GM10248 (cell line): Measurements from ENCODE around the gene PBX3.
"Not testable (repeated sequence)": the region's sequence is repeated elsewhere in the genome, so short reads cannot be mapped to it uniquely, and the experiment has no call there.

ENCODE experiments used
- CTCF ChIA-PET: fragments of 300-600 bp; sonication (Branson Sonifier 250); formaldehyde crosslinking; extraction: SDS; loops from one replicate; lab custom pipeline; 2021; ENCODE audit warnings: antibody characterized with exemption; lab: Yijun Ruan, JAX
- POLR2A ChIA-PET: fragments of 350-650 bp; sonication (Branson Sonifier 250); formaldehyde crosslinking; extraction: SDS; loops from one replicate; lab custom pipeline; 2020; ENCODE audit warnings: antibody characterized with exemption; lab: Yijun Ruan, JAX
- DNase-seq: peaks from one replicate; pipeline ENCODE4 v3.0.0; 2012; ENCODE audit errors: extremely low spot score
- TF ChIP-seq, protein P1 (sequence below): IDR thresholded peaks from 2 replicates; pipeline ENCODE4 v1.5.1; 2012; ENCODE audit warnings: mild to moderate bottlenecking, low read depth; ENCODE audit errors: extremely low read depth, missing control alignments, control extremely low read depth

Gene PBX3

DNA sequence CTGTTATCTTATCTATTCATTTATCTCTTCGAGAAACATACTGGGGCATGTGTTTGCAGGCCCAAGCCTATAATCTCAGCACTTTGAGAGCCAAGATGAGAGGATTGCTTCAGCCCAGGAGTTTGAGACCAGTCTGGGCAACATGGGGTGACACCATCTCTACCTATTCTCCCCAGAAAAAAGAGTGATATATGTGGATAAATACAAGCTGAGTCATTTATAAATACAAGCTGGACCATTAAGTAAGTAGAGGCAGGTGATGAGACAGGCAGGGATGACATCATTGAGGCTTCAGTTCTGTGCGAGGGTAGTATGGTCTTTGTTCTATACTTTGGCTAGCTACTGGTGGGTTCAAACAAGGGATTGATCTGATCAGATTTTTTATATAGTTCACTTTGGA is 25.6 kb downstream of the PBX3 start:
- DNase-seq: no peak
- POLR2A ChIA-PET: no interaction called here
- TF ChIP-seq, protein P1, sequence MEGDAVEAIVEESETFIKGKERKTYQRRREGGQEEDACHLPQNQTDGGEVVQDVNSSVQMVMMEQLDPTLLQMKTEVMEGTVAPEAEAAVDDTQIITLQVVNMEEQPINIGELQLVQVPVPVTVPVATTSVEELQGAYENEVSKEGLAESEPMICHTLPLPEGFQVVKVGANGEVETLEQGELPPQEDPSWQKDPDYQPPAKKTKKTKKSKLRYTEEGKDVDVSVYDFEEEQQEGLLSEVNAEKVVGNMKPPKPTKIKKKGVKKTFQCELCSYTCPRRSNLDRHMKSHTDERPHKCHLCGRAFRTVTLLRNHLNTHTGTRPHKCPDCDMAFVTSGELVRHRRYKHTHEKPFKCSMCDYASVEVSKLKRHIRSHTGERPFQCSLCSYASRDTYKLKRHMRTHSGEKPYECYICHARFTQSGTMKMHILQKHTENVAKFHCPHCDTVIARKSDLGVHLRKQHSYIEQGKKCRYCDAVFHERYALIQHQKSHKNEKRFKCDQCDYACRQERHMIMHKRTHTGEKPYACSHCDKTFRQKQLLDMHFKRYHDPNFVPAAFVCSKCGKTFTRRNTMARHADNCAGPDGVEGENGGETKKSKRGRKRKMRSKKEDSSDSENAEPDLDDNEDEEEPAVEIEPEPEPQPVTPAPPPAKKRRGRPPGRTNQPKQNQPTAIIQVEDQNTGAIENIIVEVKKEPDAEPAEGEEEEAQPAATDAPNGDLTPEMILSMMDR: no peak
- CTCF ChIA-PET: interaction anchor here (0.7 to 1.1 kb wide), 2 partner anchors 13 to 22 kb away, joined by 3 read pairs; no protein-coding TSS in a partner anchor

DNA sequence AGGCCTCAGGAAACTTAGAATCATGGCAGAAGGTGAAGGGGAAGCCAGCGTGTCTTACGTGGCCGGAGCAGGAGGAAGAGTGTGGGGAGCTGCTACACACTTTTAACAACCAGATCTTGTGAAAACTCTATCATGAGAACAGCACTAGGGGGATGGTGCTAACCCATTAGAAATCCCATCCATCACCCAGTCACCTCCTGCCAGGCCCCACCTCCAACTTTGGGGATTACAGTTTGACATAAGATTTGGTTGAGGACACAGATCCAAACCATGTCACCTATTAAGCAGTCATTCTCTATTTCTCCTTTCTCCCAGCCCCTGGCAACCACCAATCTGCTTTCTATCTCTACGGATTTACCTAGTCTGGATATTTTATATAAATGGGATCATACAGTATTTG is 26.9 kb downstream of the PBX3 start:
- CTCF ChIA-PET: no interaction called here
- no peak for DNase-seq
- TF ChIP-seq, protein P1: no peak
- POLR2A ChIA-PET: no interaction called here

GRCh38 chr9:125776789-125777188 is 29.6 kb downstream of the PBX3 start:
- DNase-seq, CTCF ChIA-PET, POLR2A ChIA-PET: not testable (repeated sequence)

GRCh38 chr9:125778538-125779219 is 31.5 kb downstream of the PBX3 start:
- DNase-seq, POLR2A ChIA-PET, CTCF ChIA-PET: not testable (repeated sequence)

- POLR2A ChIA-PET, DNase-seq, CTCF ChIA-PET: not testable (repeated sequence)
Measured at GRCh38 chr9:125779220-125779565, 32.0 kb downstream of the PBX3 start.

DNA sequence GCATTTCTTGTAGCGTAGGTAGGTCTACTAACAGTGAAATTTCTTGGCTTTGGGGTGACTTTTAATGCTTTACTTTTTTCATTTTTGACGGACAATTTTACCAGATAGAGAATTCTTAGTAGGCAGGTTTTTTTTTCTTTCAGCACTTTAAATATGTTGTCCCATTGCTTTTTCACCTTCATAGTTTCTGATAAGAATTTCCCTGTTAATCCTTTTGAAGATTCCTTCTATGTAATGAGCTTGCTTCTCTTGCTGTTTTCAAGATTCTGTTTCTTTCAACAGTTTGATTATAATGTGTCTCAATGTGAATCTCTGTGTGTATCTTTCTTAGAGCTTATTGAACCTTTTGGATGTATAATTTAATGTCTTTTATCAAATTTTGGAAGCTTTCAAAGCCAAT is 35.5 kb downstream of the PBX3 start:
- TF ChIP-seq, protein P1: no peak
- ChIA-PET CTCF (interaction anchor here (0.9 to 1.1 kb wide), 2 partner anchors 13 to 46 kb away, joined by 3 read pairs; no protein-coding TSS in a partner anchor), POLR2A (no interaction called here)
- DNase-seq: no peak

DNA sequence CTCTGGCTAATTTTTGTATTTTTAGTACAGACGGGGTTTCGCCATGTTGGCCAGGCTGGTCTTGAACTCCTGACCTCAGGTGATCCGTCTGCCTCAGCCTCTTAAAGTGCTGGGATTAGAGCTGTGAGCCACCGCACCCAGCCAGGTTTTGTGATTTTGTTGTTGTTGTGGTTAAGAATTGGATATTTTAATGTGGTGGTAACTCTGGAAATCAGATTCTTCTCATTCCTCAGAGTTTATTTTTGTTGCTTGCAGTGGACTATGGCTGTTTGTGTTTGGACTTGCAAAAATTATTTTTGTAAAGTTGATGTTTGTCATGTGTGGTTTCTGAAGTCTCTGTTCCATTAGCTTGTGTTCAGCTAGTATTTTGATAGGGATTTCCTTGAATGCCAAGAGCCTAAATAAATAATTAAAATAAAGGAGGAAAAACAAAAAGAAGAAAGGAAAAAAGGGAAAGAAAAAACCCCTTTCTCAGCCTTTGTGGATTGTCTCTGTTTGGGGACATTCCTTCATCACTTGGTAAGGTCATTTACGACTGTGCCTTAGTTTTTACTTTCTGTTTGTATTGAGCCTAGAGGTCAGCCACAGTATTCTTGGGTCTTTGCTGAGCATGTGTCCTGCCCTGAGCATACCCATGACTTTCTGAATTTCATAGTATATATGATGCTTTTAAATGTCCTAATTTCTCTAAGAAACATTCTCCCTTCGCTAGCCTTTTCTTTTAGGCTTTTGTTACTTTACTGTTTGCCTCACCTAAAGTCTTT is 37.3 kb downstream of the PBX3 start:
- TF ChIP-seq, protein P1: no peak
- ChIA-PET POLR2A (no interaction called here), CTCF (interaction anchor here (1.6 to 2.0 kb wide), 2 partner anchors 11 to 14 kb away, joined by 4 to 6 read pairs; no protein-coding TSS in a partner anchor)
- no peak for DNase-seq

- no peak for DNase-seq
- ChIA-PET CTCF (interaction anchor here (1.6 to 2.0 kb wide), 2 partner anchors 10 to 13 kb away, joined by 4 to 6 read pairs; no protein-coding TSS in a partner anchor), POLR2A (no interaction called here)
- TF ChIP-seq, protein P1: no peak
Measured at GRCh38 chr9:125785248-125785751, 38.1 kb downstream of the PBX3 start.
